ENCODE data around the gene ZNF385B.
"Not testable (repeated sequence)": the region's sequence is repeated elsewhere in the genome, so short reads cannot be mapped to it uniquely, and the experiment has no call there.

ZNF385B gene

GRCh38 chr2:179861416-179862067 is at the start of gene ZNF385B:
Gene ZNF385B (minus strand): TSS chr2:179861612.
- DNase-seq, result no peak

- DNase-seq, result no peak
Observed at GRCh38 chr2:179910735-179911113, 49.3 kb upstream of the ZNF385B start.

GRCh38 chr2:179909845-179910734 is 48.7 kb upstream of the ZNF385B start:
- no peak for DNase-seq

GRCh38 chr2:179900655-179901054 is 39.2 kb upstream of the ZNF385B start:
- DNase-seq, result no peak

- no peak for DNase-seq
Observed at GRCh38 chr2:179899666-179900065, 38.3 kb upstream of the ZNF385B start.

- DNase-seq, result no peak
Observed at GRCh38 chr2:179898873-179899272, 37.5 kb upstream of the ZNF385B start.

- DNase-seq, result no peak
Observed at GRCh38 chr2:179893616-179894015, 32.2 kb upstream of the ZNF385B start.

GRCh38 chr2:179891237-179891636 is 29.8 kb upstream of the ZNF385B start:
- DNase-seq, result no peak

GRCh38 chr2:179890666-179891065 is 29.3 kb upstream of the ZNF385B start:
- no peak for DNase-seq

- DNase-seq, result not testable (repeated sequence)
Observed at GRCh38 chr2:179888642-179889041, 27.2 kb upstream of the ZNF385B start.

GRCh38 chr2:179884193-179884592 is 22.8 kb upstream of the ZNF385B start:
- no peak for DNase-seq

- no peak for DNase-seq
Observed at GRCh38 chr2:179882851-179883806, 21.7 kb upstream of the ZNF385B start.

- DNase-seq, result no peak
Observed at GRCh38 chr2:179877601-179878364, 16.4 kb upstream of the ZNF385B start.

- no peak for DNase-seq
Observed at GRCh38 chr2:179876266-179876665, 14.9 kb upstream of the ZNF385B start.

GRCh38 chr2:179875864-179876263 is 14.5 kb upstream of the ZNF385B start:
- DNase-seq, result no peak

GRCh38 chr2:179862898-179863458 is 1.6 kb upstream of the ZNF385B start:
- no peak for DNase-seq

- no peak for DNase-seq
Observed at GRCh38 chr2:179861027-179861415, 391 bp downstream of the ZNF385B start.

- no peak for DNase-seq
Observed at GRCh38 chr2:179860255-179861026, 971 bp downstream of the ZNF385B start.

- no peak for DNase-seq
Observed at GRCh38 chr2:179859523-179859922, 1.9 kb downstream of the ZNF385B start.

GRCh38 chr2:179857236-179857635 is 4.2 kb downstream of the ZNF385B start:
- DNase-seq, result no peak

- DNase-seq, result no peak
Observed at GRCh38 chr2:179856205-179856604, 5.2 kb downstream of the ZNF385B start.
